NB4 (cell line): Measurements from ENCODE around the gene CRB3.

Experiments
- DNase-seq: peaks from one replicate; pipeline ENCODE4 v3.0.0; 2010; ENCODE audit warnings: low read depth
- H3K4me3 ChIP-seq: one replicate; pipeline ENCODE4 v1.5.1; 2011; ENCODE audit warnings: mild to moderate bottlenecking, low read depth, low read length, moderate library complexity
- CTCF ChIP-seq: IDR thresholded peaks from one replicate; pipeline ENCODE4 v1.5.1; 2012; ENCODE audit warnings: low read depth, low read length
- MAX ChIP-seq: IDR thresholded peaks from 2 replicates; pipeline ENCODE4 v1.6.1; 2011; ENCODE audit warnings: low read depth, low read length
- MYC ChIP-seq: IDR thresholded peaks from 2 replicates; pipeline ENCODE4 v1.6.1; 2011; ENCODE audit warnings: low read depth, low read length
- POLR2A ChIP-seq: IDR thresholded peaks from 2 replicates; pipeline ENCODE4 v1.6.1; 2011; ENCODE audit warnings: mild to moderate bottlenecking; ENCODE audit not compliant: insufficient read length; ENCODE audit errors: extremely low read depth

CRB3 gene

GRCh38 chr19:6514089-6514488, 50.0 kb downstream of the CRB3 start:
- TF ChIP-seq CTCF (no peak), POLR2A (no peak), MAX (no peak), MYC (no peak)
- DNase-seq: no peak
- no peak overlapping the region for H3K4me3 ChIP-seq

- no peak for TF ChIP-seq MYC
- no peak for TF ChIP-seq CTCF
- TF ChIP-seq POLR2A: no peak
- TF ChIP-seq MAX: no peak
- no peak overlapping the region for H3K4me3 ChIP-seq
- DNase-seq: no peak
Observed at GRCh38 chr19:6514926-6515544, 51.0 kb downstream of the CRB3 start.

- peak; percentile 88 for DNase-seq
- H3K4me3 ChIP-seq: peak overlapping the region; percentile 60
- no peak for TF ChIP-seq POLR2A
- no peak for TF ChIP-seq CTCF
- TF ChIP-seq MAX: no peak
- no peak for TF ChIP-seq MYC
Observed at GRCh38 chr19:6516018-6516658, 52.1 kb downstream of the CRB3 start.
